ENCODE data around the gene PBRM1.
"Not testable (repeated sequence)": the region's sequence is repeated elsewhere in the genome, so short reads cannot be mapped to it uniquely, and the experiment has no call there.

PBRM1 gene

GRCh38 chr3:52685709-52686691 is at the start of gene PBRM1, which contains the start of gene GNL3:
TSS of gene PBRM1 (minus strand) at chr3:52685913.
TSS of gene GNL3 (plus strand) at chr3:52686032. CDS start at chr3:52686093, 61 bp downstream.
- peak within 1 kb of the TSS; percentile 80 for H3K27ac ChIP-seq

GRCh38 chr3:52733256-52733891 is 47.7 kb upstream of the PBRM1 start:
- no peaks in the 10 kb centered on the region for H3K36me3 ChIP-seq (ENCODE audit: control insufficient read depth, insufficient read depth, low read length)
- H3K4me1 ChIP-seq, result no peaks in the 10 kb centered on the region
- H3K4me3 ChIP-seq (ENCODE audit: low read depth, low read length), result no peak overlapping the region
- no peaks in the 10 kb centered on the region for H3K9me3 ChIP-seq (ENCODE audit: control insufficient read depth, low read length)
- no peak overlapping the region for H2AFZ ChIP-seq
- TF ChIP-seq, protein P1, sequence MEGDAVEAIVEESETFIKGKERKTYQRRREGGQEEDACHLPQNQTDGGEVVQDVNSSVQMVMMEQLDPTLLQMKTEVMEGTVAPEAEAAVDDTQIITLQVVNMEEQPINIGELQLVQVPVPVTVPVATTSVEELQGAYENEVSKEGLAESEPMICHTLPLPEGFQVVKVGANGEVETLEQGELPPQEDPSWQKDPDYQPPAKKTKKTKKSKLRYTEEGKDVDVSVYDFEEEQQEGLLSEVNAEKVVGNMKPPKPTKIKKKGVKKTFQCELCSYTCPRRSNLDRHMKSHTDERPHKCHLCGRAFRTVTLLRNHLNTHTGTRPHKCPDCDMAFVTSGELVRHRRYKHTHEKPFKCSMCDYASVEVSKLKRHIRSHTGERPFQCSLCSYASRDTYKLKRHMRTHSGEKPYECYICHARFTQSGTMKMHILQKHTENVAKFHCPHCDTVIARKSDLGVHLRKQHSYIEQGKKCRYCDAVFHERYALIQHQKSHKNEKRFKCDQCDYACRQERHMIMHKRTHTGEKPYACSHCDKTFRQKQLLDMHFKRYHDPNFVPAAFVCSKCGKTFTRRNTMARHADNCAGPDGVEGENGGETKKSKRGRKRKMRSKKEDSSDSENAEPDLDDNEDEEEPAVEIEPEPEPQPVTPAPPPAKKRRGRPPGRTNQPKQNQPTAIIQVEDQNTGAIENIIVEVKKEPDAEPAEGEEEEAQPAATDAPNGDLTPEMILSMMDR (IDR thresholded peaks at IDR 0.05), result no peak
- H3K9ac ChIP-seq, result no peak overlapping the region
- H3K27me3 ChIP-seq (ENCODE audit: control insufficient read depth, insufficient read depth, low read length), result no peaks in the 10 kb centered on the region
- no peak overlapping the region for H3K4me2 ChIP-seq (ENCODE audit: low read length)
- no peak overlapping the region for H3K27ac ChIP-seq
- H3K79me2 ChIP-seq, result no peaks in the 10 kb centered on the region

More at GRCh38 chr3:52685709-52686691, at the start of gene PBRM1, which contains the start of gene GNL3:
- Histone ChIP-seq H3K27me3 (ENCODE audit: control insufficient read depth, insufficient read depth, low read length) (no peaks in the 10 kb centered on the region), H3K9ac (no peak within 1 kb of the TSS), H3K9me3 (ENCODE audit: control insufficient read depth, low read length) (no peaks in the 10 kb centered on the region), H3K4me3 (ENCODE audit: low read depth, low read length) (peak within 1 kb of the TSS; percentile 83), H3K79me2 (peaks cover 19% of the 10 kb centered on the region), H3K4me2 (ENCODE audit: low read length) (peak within 1 kb of the TSS; percentile 92), H3K36me3 (ENCODE audit: control insufficient read depth, insufficient read depth, low read length) (no peaks in the 10 kb centered on the region), H2AFZ (peak within 1 kb of the TSS; percentile 83), H3K4me1 (peaks cover 3% of the 10 kb centered on the region)
- TF ChIP-seq, protein P1 (IDR thresholded peaks at IDR 0.05), result no peak

GRCh38 chr3:52731590-52731989 is 45.9 kb upstream of the PBRM1 start:
- no peak overlapping the region for H3K9ac ChIP-seq
- H3K4me2 ChIP-seq (ENCODE audit: low read length), result no peak overlapping the region
- no peaks in the 10 kb centered on the region for H3K36me3 ChIP-seq (ENCODE audit: control insufficient read depth, insufficient read depth, low read length)

GRCh38 chr3:52730681-52731080 is 45.0 kb upstream of the PBRM1 start:
- no peak overlapping the region for H3K4me3 ChIP-seq (ENCODE audit: low read depth, low read length)
- H3K79me2 ChIP-seq, result peaks cover 2% of the 10 kb centered on the region
- H3K4me1 ChIP-seq, result no peaks in the 10 kb centered on the region
- H3K36me3 ChIP-seq (ENCODE audit: control insufficient read depth, insufficient read depth, low read length), result no peaks in the 10 kb centered on the region
- TF ChIP-seq, protein P1 (IDR thresholded peaks at IDR 0.05), result no peak
- H2AFZ ChIP-seq, result no peak overlapping the region
- H3K27ac ChIP-seq, result no peak overlapping the region
- H3K9me3 ChIP-seq (ENCODE audit: control insufficient read depth, low read length), result no peaks in the 10 kb centered on the region
- H3K9ac ChIP-seq, result no peak overlapping the region
- no peak overlapping the region for H3K4me2 ChIP-seq (ENCODE audit: low read length)
- no peaks in the 10 kb centered on the region for H3K27me3 ChIP-seq (ENCODE audit: control insufficient read depth, insufficient read depth, low read length)

More at GRCh38 chr3:52731590-52731989, 45.9 kb upstream of the PBRM1 start:
- H3K4me1 ChIP-seq, result no peaks in the 10 kb centered on the region
- H3K9me3 ChIP-seq (ENCODE audit: control insufficient read depth, low read length), result no peaks in the 10 kb centered on the region
- no peak overlapping the region for H3K27ac ChIP-seq
- H3K79me2 ChIP-seq, result peaks cover 2% of the 10 kb centered on the region
- H2AFZ ChIP-seq, result no peak overlapping the region
- no peak overlapping the region for H3K4me3 ChIP-seq (ENCODE audit: low read depth, low read length)
- TF ChIP-seq, protein P1 (IDR thresholded peaks at IDR 0.05), result no peak
- no peaks in the 10 kb centered on the region for H3K27me3 ChIP-seq (ENCODE audit: control insufficient read depth, insufficient read depth, low read length)

- H3K27me3 ChIP-seq (ENCODE audit: control insufficient read depth, insufficient read depth, low read length); H3K4me3 ChIP-seq (ENCODE audit: low read depth, low read length); H3K9me3 ChIP-seq (ENCODE audit: control insufficient read depth, low read length); H3K27ac ChIP-seq; H2AFZ ChIP-seq; H3K9ac ChIP-seq; H3K79me2 ChIP-seq; H3K4me1 ChIP-seq; H3K4me2 ChIP-seq (ENCODE audit: low read length); H3K36me3 ChIP-seq (ENCODE audit: control insufficient read depth, insufficient read depth, low read length): not testable (repeated sequence)
Observed at GRCh38 chr3:52728753-52729152, 43.0 kb upstream of the PBRM1 start.

All from parathyroid adenoma (tissue), 2 donors.